Activated CD4-positive, alpha-beta T cell treated with anti-CD3 and anti-CD28 coated beads, Interleukin-2, amount 50 U/mL, for 48 hours (primary cell): ENCODE measurements around the gene UNC5B.
A peak's percentile ranks its signal among the peaks of the same experiment; 100 is the strongest.
"Not testable (repeated sequence)": the region's sequence is repeated elsewhere in the genome, so short reads cannot be mapped to it uniquely, and the experiment has no call there.

ENCODE experiments used
- DNase-seq, 2 experiments: peaks; one replicate each; pipeline ENCODE4 v3.0.0-alpha.2; 2020

Gene UNC5B

DNA sequence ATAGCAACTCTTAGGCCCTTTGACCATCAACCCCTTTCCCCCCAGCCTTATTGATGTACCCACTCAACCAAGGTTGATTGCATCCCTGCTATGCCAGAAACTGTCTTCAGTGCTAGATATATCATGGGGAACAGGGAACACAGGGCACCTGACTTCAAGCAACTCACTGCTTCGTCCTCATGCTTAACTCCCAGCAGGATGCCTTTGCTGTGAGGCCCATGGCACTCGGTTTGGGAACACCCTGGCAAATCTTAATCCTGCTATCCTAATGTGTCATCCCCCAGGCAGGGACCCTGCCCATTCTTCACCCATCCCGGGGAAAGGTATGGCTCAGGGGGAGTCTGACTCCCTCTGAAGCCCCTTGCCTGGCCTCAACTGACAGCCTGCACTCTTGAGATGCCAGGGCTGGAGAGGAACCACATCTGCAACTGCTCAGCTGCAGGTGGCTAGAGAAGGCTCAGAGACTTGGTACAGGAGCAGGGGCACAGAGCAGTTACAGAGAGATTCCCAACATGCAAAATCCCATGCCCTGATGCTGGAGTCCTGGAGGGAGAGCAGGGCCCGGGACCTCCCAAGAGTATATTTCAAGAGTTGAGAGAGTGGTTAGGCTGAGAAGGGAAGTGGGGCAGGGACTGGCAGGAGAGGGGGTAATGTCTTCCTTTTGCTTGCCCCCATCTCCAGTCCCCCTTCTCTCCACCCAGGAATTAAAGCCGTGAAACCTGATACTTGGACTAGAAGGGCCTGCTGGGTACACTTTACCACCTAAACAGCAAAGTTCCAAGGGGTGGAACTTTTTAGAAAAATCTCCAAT lies 2.4 kb upstream of the UNC5B start:
- DNase-seq: no peak

DNA sequence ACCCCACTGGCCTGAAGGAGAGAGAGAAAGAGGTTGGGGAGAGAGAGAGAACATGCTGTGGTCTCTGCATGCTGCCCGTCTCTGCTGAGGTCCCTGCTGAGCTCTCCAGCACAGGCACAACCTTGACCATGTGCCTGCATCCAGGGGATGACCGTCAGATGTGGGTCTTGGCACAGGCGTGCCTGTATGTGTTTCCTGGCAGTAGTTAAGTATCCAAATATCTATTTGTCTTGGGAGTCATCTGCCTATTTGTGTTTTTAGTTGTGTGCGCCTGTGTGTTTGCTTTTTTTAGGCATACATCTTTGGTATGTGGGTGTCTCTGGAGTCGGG lies 1.9 kb upstream of the UNC5B start:
- DNase-seq: no peak

DNA sequence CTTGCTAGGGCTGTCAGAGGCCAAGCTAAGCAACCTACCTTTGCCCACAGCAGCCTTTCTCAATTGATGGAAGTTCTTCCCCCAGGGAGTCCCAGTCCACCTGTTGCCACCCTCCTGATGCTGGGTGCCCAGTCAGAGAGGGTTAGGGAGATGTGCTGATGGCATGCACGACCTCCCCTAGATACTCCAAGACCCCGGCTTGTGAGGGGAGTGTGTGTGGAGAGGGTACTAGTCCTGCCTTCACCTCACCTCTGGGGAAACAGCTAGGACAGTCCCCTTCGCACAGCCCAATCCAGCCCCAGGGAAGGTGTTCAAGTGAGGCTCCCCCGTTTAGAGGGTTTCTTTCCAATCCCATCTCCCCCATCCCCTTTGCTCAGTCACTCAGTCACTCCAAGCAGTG lies 1.3 kb upstream of the UNC5B start:
- DNase-seq: no peak

DNA sequence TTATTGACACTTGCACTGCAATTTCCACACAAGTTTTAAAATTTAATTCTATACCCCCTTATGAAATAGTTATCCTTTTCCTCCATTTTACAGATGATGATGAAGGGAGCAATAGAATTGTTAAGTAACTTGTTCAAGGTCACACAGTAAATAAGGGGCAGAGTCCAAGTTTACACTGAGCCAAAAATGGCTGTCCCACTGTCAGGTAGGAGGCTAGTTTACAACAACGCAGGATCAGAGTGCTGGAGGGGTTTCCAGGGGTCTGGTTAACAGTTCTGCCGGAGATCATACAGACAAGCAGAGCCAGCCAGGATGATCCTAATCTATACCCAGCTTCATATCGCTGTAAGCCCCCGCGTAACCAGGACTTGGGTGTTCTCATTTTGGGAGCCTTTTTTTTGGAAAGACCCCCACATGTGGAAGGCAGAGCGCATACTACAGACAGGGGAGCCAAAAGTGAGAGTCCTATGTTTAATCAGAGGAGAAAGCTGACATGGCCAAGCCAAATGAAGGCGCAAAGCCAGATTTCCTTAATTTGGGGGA lies 524 bp upstream of the UNC5B start:
- DNase-seq: no peak

DNA sequence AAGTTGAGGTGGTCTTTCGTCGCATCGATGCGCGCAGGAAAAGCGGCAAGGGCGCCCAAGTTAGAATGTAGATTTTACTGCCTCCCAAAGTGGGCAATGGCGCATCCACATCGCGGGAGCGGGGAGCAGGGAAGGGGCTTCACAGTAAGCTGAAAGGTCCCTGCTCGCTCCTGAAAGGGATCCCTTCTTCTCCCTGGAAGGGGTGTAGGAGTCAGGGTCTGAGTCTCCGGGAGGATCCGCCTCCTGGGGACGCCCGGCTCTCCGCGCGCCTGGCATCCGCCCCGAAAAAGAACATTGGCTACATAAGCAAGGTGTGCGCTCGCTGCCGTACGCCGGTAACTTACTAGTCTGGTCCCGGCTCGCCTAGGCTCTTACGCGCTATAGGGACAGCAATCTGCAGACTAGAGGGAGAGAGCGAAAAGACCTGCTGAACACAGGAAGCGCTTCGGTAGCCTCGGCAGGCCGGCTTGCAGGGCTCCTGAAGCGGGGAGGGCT lies 804 bp downstream of the UNC5B start:
- DNase-seq: peak; percentile 31 to 37

DNA sequence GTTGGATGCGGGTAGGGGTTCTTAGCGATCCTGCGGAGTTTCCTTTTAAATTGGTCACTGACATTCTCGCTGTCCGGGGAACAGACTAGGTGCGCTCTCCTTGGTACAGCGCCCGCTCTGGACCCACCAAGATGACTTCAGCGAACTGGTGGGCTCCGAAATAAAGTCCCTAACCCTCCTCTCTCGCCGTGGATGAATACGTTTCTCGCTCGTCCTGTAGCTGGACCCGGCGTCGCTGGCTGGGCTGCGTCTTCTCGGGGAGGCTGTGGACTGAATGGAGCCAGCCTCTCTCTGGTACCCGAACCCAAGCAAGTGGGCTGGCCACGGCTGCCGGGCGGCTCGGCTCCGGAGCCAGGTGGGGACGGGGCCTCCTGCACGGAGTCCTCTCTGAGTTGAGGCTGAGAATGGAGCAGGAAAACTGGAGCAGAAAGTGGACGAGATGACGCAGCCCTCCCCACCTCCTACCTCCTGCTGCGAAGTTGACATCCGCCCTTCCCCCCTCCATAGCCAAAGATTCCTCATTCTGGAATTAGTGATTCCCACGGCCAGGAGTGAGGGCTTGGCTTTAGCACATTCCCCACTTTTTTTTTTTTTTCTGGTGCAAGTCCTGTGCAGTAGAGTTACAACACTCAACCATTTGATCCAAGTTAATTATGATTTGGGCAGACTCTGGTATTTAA lies 1.5 kb downstream of the UNC5B start:
- DNase-seq: no peak

DNA sequence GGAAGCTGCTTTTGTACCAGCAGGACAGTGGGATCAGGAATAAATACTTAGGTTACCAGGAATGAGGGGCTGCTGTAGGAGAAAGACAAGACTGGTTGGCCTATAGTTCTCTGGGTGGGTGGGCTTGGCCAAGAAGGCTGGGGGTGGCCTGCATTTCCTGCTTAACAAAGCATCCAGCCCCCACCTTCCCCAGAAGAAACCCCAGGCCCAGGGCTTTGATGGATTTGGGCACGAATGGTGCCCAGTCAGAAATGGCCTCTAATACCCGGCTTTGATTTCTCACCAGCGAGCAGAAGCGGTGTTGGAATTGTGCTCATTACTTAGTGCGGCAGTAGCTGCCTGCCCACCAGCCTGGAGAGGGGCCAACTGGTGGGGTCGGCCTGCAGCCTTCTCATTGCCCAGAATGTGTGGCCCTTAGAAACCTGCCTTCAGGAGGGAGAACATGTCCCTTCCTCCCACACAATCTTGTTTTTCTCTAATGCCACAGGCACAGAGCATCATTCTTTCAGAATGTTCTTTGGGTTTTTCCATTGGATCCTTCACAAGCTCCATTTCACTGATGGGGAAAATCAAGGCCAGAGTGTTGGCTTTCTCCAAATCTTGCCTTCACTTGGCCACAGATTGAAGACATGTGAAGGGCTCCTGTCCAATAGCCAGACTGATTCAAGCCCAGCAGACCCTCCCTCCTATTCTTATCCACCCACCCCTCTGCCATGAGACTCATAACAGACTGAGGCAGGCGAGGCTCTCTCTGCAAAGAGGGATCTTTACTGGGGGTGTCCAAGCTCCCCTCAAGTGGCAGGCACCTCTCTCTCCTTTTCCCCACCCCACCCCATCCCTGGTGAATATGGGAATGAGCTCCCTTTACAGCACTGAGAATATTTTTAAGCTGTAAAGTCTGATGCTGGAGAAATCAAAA lies 2.5 kb downstream of the UNC5B start:
- DNase-seq: no peak

DNA sequence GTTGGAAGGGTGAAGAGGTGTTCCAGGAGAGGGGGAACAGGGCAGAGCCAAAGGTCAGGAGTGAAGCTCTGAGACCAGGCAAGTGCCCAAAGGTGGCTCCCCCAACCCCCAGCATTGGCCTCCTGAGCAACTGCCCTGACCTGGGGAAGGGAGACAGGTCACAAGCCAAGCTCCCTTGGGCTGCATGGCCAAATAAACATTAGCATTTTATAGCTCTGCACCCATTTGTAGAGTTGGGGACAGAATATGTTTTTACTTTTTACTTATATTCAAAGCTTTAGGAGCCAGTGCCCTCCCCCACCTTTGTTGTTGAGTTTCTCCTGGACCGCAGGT lies 4.0 kb downstream of the UNC5B start:
- no peak for DNase-seq

DNA sequence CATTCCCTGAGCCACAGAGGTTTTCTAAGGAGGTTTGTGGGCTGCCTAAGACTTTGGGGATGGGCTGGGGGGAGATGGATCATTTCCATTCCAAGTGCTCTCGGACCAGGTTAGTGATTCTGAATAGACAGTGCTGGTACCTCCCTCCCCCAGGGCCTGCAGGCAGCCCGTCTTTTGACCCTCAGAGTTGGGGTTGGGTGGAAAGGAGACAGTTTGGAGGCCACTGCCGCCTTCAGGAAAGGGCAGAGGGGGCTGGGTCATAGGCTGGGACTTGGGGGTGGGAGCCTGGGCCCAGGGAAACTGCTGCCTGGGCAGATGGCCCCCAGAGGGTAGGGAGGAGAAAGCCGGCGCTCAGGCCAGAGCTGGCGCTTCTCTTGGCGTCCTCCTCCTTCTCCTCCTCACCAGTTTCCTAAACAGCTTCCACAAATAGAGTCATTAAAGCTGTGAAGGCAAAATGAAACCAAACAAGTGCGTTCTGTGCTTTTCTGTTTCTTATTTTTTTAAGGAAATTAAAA lies 4.4 kb downstream of the UNC5B start:
- DNase-seq: no peak

DNA sequence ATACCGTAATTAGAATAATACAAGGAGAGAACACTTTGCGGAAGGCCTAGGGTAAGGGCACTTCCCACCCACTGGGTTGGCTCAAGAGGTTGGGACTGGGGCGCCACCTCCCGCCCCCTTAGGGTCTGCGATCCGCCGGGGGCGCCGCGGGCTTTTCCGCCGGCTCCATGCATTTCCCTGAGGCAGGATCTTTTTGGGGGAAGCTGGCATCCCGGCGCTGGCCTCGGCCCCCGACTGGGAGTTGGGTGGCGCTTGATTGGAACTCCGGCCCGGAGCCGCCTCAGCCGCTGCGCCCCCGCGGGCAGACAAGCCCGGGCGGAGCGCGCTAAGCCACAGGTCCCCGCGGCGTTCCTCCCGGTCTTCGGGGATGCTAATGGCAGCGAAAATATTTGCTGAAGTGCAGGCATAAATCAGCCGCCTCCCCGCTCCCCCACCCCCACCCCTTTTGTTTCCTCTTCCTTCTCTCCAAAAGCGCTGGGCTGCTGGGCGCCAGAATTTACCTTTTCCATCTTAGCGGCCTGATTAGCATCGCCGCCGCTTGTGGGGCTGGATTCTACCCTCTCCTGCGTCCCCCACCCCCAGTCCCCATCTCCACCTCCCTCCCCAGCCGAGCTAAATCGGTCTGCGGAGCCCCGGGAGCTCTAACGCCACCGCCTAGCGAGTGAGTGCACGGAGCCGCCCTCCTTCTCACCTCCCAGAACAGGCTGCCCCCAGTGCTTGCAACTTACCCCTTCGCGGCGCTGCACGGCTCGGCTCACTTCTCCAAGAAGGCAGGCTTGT lies 5.1 kb downstream of the UNC5B start:
- no peak for DNase-seq

DNA sequence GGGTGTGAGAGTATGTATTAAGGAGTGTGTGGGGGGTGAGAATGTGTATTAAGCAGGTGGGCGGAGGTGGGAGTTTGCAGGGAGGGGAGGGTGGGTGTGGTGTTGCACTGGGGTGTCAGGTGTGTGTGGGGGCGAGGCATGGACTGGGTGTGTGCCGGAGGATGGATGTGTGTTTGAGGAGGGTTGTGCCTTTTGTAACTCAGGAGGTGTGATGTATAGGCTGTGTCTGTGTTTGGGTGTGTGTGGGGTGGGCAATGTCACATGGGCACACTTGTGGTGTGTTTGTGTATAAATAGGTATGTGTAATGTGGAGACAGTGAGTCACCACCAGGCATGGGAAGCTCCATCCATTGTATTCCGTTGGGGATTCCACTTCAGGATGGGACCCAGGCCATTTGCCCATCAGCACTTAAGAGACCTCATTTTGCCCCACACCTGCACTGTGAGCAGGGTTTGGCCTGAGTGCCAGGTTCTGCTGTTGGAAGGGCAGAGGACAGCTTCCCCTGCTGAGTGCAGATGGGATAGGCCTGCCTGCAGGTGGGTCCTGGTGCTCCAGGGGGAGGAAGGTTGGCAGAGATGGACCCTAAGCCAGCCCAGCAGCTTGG lies 5.8 kb downstream of the UNC5B start:
- DNase-seq: no peak

DNA sequence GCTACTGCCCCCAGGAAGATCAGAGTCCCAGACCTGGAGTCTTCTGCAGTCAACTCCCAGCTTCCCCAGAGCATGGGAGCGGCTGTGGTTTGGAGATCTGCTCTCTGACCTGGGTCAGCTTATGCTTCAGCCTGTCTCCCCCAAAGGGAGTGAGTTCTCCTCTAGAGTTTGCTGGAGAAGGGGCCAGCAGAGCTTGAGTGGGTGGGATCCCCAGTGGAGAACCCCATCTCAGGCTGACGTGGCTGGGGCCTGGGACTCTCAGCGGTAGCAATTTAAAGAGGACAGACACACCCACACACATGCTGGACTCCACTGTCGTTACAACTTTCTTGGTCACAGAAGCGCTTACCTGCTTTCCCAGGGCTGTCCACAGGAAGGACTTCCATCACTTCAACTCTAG lies 6.3 kb downstream of the UNC5B start:
- DNase-seq: no peak

DNA sequence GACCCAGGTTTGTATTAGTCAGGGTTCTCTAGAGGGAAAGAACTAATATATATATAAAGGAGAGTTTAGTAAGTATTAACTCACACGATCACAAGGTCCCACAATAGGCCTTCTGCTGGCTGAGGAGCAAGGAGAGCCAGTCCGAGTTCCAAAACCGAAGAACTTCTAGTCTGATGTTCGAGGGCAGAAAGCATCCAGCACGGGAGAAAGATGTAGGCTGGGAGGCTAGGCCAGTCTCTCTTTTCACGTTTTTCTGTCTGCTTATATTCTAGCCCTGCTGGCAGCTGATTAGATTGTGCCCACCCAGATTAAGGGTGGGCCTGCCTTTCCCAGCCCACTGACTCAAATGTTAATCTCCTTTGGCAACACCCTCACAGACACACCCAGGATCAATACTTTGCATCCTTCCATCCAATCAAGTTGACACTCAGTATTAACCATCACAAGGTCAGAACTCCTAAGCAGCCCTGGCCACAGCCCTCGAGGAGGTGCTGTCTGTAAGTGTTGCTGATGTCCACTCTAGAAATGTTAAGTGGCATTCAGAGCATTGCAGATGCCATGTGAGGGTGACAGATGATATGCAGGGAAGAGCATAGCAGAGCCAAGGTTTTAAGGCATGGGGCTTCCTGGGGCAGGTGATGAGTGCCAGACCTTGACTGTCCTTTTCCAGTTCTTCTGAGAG lies 7.0 kb downstream of the UNC5B start:
- DNase-seq: not testable (repeated sequence)

DNA sequence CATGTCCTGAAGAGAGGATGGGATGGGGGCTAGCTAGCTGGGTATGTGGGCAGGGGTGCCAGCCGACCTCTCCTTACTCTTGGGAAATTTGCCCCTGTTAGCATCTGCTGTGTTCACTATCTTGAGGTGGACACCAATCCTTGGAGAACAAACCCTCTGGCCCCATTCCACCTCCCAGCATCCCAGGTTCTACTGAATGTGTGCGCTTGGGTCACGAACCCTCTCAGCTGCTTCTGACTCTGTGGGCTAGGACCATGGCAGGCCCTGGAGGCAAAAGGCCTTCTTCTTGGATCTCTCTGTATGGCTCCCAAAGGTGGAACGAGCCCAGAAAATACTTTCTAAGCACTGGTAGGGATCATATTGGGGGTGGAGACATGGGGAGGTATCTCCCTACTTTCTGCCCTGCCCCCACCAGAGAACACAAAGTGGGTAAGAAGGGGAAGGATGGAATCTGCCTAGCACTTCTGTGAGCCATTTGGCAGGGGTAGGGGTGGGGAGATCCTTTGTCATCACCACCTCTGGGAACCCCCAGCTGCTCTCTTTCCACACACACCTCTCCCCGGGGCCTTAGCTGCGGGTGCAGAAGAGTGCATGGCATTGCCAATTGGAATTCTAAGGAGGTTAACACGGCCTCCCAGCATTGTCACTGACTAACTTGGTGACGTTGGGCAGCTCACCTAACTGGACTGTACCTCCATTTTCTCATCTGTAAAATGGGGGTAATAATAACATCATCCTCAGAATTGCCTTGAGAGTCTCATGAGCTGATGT lies 7.7 kb downstream of the UNC5B start:
- no peak for DNase-seq

DNA sequence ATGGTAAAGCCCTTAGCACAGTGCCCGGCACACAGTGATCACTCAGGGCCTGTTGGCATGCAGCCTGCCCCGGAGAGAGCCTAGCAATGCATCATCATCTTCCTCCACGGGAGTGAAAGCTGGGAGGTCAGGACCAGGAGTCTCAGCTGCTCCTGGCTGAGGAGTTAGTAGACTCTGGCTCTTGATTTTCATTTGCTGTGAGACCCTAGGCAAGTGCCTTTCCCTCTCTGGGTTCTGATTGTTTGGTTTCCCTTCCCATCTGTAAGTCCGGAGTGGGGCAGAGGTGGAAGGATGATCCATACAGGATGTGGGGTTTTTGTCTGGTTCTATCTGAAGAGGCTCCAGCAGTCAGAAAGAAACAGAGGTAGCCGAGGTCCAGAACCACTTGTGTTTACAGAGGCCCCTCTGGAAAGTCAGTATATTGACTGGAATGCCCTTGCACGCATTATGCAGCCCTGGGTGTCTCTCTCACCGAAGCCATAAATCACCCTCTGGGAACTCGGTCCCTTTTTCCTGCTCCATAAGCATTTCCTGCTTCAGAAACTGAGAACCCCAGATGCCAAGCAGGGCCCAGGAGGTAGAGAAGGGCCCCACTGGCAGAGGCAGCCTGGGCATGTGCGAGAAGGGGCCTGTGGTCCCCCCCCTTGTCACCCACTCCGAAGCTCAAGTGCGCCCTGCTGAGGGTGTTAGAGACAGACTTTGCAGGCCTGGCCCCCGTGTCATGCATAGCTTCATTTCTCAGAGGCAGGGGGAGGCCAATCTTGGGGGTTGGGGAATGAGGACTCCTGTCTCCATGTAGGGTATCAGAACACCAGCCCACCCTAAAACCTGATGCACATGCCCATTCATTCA lies 8.5 kb downstream of the UNC5B start:
- DNase-seq: no peak

DNA sequence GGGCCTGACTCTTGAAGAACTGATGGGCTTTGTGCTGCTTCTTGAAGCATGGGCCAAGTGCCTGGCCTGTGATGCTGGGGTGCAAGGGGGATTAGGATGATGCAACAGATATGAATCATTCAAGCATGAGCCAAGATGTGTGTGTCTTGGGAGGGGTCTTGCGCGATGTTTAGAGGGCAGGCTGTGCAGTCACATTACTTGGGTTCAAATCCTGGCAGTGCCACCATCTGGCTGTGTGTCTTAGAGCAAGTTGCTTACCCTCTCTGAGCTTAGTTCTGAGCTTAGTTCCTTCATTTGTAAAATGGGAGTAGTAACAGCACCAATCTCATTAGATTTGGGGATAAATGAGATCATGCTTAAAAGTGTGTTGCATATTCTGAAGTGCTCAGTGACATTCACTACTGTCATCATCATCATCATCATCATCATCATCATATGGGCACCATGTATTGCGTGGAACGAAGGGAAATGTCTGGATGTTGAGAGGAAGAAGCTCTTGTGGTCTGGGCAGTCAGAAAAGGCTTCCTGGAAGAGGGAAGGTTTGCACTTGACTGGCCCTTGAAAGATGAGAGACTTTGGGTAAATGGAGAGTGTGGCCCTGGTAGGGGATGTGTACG lies 9.3 kb downstream of the UNC5B start:
- no peak for DNase-seq

DNA sequence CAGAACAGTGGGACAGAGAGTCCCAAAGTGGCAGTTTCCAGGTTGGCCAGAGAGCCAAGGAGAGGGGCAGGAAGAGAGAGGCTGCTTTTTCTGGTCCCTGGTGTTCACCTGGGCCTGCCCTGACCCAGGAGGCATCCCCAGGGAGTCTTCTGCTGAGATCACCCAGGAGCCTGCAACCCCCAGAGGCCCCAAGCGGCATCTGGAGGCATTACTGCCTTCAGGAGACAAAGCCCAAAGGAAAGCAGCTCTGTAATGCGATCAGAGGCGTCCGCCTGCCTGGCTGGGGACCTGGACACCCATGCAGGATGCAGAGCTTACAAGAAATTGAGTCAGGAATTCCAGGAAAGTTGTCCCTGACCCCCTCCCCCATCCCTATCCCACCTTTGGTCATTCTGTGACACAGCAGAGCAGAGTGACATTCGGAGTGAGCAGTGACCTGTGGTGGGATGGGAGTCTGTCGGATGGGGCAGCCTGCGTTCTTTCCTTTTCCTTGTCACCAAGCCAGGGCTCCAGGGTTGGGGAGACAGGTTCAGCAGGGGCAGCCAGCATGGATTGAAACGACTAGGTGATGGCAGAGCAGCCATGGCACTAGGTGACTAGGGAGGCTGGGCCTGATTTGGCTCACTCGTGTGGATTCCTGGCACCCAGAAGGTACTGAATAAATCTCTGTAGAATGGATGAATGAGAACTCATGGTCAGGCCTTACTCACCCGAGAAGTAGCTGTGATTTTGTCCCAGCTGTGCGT lies 10.4 kb downstream of the UNC5B start:
- no peak for DNase-seq
